Measurements from ENCODE around the gene ESPN. TPM values are rescaled to one million over a fixed set of nuclear protein-coding genes. Genes with fewer than 3 reads are reported as not detected.

ESPN gene
- total RNA-seq, 1 donor from 2014 or later: 1.6 TPM

GRCh38 chr1:6483761-6484117 is 59.2 kb downstream of the ESPN start:
- Mint-ChIP-seq H3K36me3 (peaks cover 2% of the 10 kb centered on the region), H3K4me1 (peaks cover 12% of the 10 kb centered on the region), H3K27me3 (ENCODE audit: low read depth) (peaks cover 6% of the 10 kb centered on the region), H3K9me3 (no peaks in the 10 kb centered on the region), H3K4me3 (peak overlapping the region; percentile 79), H3K27ac (no peak overlapping the region)
- no peak for TF ChIP-seq CTCF (IDR thresholded peaks at IDR 0.05; ENCODE audit: unreplicated experiment)
- DNase-seq (ENCODE audit: low spot score in 2 of 2, unreplicated experiment in 2 of 2): no peak

- Mint-ChIP-seq H3K9me3 (no peaks in the 10 kb centered on the region), H3K4me3 (peak overlapping the region; percentile 79), H3K4me1 (peaks cover 13% of the 10 kb centered on the region), H3K27me3 (ENCODE audit: low read depth) (peaks cover 6% of the 10 kb centered on the region), H3K27ac (peak overlapping the region; percentile 61), H3K36me3 (no peaks in the 10 kb centered on the region)
- no peak for DNase-seq (ENCODE audit: low spot score in 2 of 2, unreplicated experiment in 2 of 2)
- no peak for TF ChIP-seq CTCF (IDR thresholded peaks at IDR 0.05; ENCODE audit: unreplicated experiment)
These were observed 60.2 kb downstream of the ESPN start for GRCh38 chr1:6484826-6485167.

GRCh38 chr1:6485168-6486101 is 60.9 kb downstream of the ESPN start:
- peaks cover 13% of the 10 kb centered on the region for H3K4me1 Mint-ChIP-seq
- H3K27ac Mint-ChIP-seq: no peak overlapping the region

GRCh38 chr1:6486433-6487011 is 61.9 kb downstream of the ESPN start:
- Mint-ChIP-seq H3K9me3 (no peaks in the 10 kb centered on the region), H3K36me3 (no peaks in the 10 kb centered on the region), H3K4me3 (peak overlapping the region; percentile 74), H3K4me1 (peaks cover 18% of the 10 kb centered on the region), H3K27ac (peak overlapping the region; percentile 59), H3K27me3 (ENCODE audit: low read depth) (peaks cover 6% of the 10 kb centered on the region)
- peak; percentile 79 to 92 for DNase-seq (ENCODE audit: low spot score in 2 of 2, unreplicated experiment in 2 of 2)
- TF ChIP-seq CTCF (IDR thresholded peaks at IDR 0.05; ENCODE audit: unreplicated experiment): peak; percentile 82

More at GRCh38 chr1:6485168-6486101, 60.9 kb downstream of the ESPN start:
- no peak for TF ChIP-seq CTCF (IDR thresholded peaks at IDR 0.05; ENCODE audit: unreplicated experiment)
- Mint-ChIP-seq H3K4me3 (peak overlapping the region; percentile 74), H3K9me3 (no peaks in the 10 kb centered on the region), H3K36me3 (no peaks in the 10 kb centered on the region), H3K27me3 (ENCODE audit: low read depth) (peaks cover 6% of the 10 kb centered on the region)
- DNase-seq (ENCODE audit: low spot score in 2 of 2, unreplicated experiment in 2 of 2): no peak

- Mint-ChIP-seq H3K36me3 (no peaks in the 10 kb centered on the region), H3K4me3 (no peak overlapping the region)
These were observed 63.4 kb downstream of the ESPN start for GRCh38 chr1:6487804-6488484.

More at GRCh38 chr1:6487804-6488484, 63.4 kb downstream of the ESPN start:
- Mint-ChIP-seq H3K27ac (no peak overlapping the region), H3K27me3 (ENCODE audit: low read depth) (peaks cover 6% of the 10 kb centered on the region), H3K9me3 (no peaks in the 10 kb centered on the region), H3K4me1 (peaks cover 25% of the 10 kb centered on the region)
- no peak for DNase-seq (ENCODE audit: low spot score in 2 of 2, unreplicated experiment in 2 of 2)
- no peak for TF ChIP-seq CTCF (IDR thresholded peaks at IDR 0.05; ENCODE audit: unreplicated experiment)

Measured in mesothelial cell of epicardium (in vitro differentiated cells).